HCT116 (cell line): ENCODE results near the gene PRKG1. TPM values are rescaled to one million over a fixed set of nuclear protein-coding genes. Genes with fewer than 3 reads are reported as not detected.

Experiments
- ATAC-seq: fragments of 200-7000 bp; cut with Tn5 transposase; 2 replicates; pipeline ENCODE4 v1.9.1; 2020; ENCODE audit warnings: mild to moderate bottlenecking, moderate library complexity
- BruUV-seq: library from RNA; stranded (reverse); fragments of 400-500 nt; replicated peaks from 2 replicates; lab custom pipeline; 2021; lab: Mats Ljungman, UMichigan
- CTCF ChIA-PET: fragments of 300-600 bp; sonication (Branson Sonifier 250); formaldehyde crosslinking; loops from one replicate; lab custom pipeline; 2021; ENCODE audit warnings: antibody characterized with exemption; lab: Charles Lee
- POLR2A ChIA-PET: fragments of 300-600, 350-600 bp; sonication (Branson Sonifier 250); formaldehyde crosslinking; loops from one replicate; lab custom pipeline; 2021; ENCODE audit warnings: antibody characterized with exemption; lab: Charles Lee
- RAD21 ChIA-PET, 2 experiments: fragments of 300-600 bp; sonication (Branson Sonifier 250); formaldehyde crosslinking; loops; one replicate each; lab custom pipeline; 2023; ENCODE audit warnings: low total read pairs in 2 of 2; ENCODE audit not compliant: uncharacterized antibody in 2 of 2, unreplicated experiment in 2 of 2, low non-redundant PET in 1 of 2; lab: Charles Lee
- DNase-seq: peaks from one replicate; pipeline ENCODE4 v3.0.0-alpha.2; 2010; ENCODE audit warnings: low read depth, low spot score
- H2AFZ ChIP-seq: fragments of 200-600 bp; shearing (Covaris generic), sonication (generic); 2 replicates; pipeline ENCODE4 v1.6.1; 2017; ENCODE audit warnings: low read depth, mixed run types, mixed read lengths, antibody characterized with exemption, low read length; ENCODE audit not compliant: poor library complexity, severe bottlenecking
- H3K27ac ChIP-seq: 2 replicates; pipeline ENCODE4 v1.5.1; 2012; ENCODE audit warnings: low read depth, low read length
- H3K27me3 ChIP-seq: fragments of 200-600 bp; sonication (generic); 2 replicates; pipeline ENCODE4 v1.6.1; 2016; ENCODE audit warnings: mixed run types, low read length, mixed read lengths; ENCODE audit not compliant: insufficient read depth
- H3K36me3 ChIP-seq, 2 experiments: fragments of 200-500 bp in 1 of 2; fragments of 200-600 bp in 1 of 2; sonication (Bioruptor generic) in 1 of 2; sonication (generic) in 1 of 2; 2 replicates each; pipeline versions ENCODE4 v1.5.1 to v1.6.1; 2014 to 2016; ENCODE audit warnings: low read length in 2 of 2, inconsistent platforms in 1 of 2, mixed read lengths in 1 of 2, mixed run types in 1 of 2; ENCODE audit not compliant: insufficient read depth in 2 of 2, control insufficient read depth in 1 of 2
- H3K4me1 ChIP-seq, 2 experiments: fragments of 200-600 bp in 1 of 2; sonication (generic) in 1 of 2; 2 replicates each; pipeline versions ENCODE4 v1.5.1 to v1.6.1; 2012 to 2017; ENCODE audit warnings: low read length in 2 of 2, inconsistent platforms in 1 of 2, mild to moderate bottlenecking in 1 of 2, mixed read lengths in 1 of 2, mixed run types in 1 of 2, moderate library complexity in 1 of 2; ENCODE audit not compliant: insufficient read depth in 2 of 2, control insufficient read depth in 1 of 2
- H3K4me2 ChIP-seq: fragments of 200-600 bp; sonication (generic); 2 replicates; pipeline ENCODE4 v1.6.1; 2017; ENCODE audit warnings: mixed run types, low read length, mixed read lengths
- H3K4me3 ChIP-seq, 2 experiments: fragments of 200-600 bp in 1 of 2; sonication (generic) in 1 of 2; replicated peaks in 1 of 2; 2 replicates each; pipeline ENCODE4 v1.5.1; 2011 to 2016; ENCODE audit warnings: low read length in 2 of 2, control low read depth in 1 of 2, low read depth in 1 of 2, mild to moderate bottlenecking in 1 of 2, mixed read lengths in 1 of 2, mixed run types in 1 of 2
- H3K79me2 ChIP-seq: fragments of 200-600 bp; sonication (generic); 2 replicates; pipeline ENCODE4 v1.6.1; 2017; ENCODE audit warnings: mild to moderate bottlenecking, mixed run types, low read length, moderate library complexity, mixed read lengths; ENCODE audit not compliant: insufficient read depth
- H3K9ac ChIP-seq: fragments of 200-600 bp; sonication (generic); 2 replicates; pipeline ENCODE4 v1.6.1; 2016; ENCODE audit warnings: low read length, mixed read lengths
- H3K9me2 ChIP-seq: fragments of 200-600 bp; sonication (generic), shearing (Covaris generic); 2 replicates; pipeline ENCODE4 v1.6.1; 2017; ENCODE audit warnings: mixed run types, mild to moderate bottlenecking, moderate library complexity; ENCODE audit not compliant: insufficient read depth
- H3K9me3 ChIP-seq, 2 experiments: fragments of 200-500 bp in 1 of 2; fragments of 200-600 bp in 1 of 2; sonication (Bioruptor generic) in 1 of 2; sonication (generic) in 1 of 2; 2 replicates each; pipeline ENCODE4 v1.6.1; 2014 to 2017; ENCODE audit warnings: low read length in 2 of 2, mixed read lengths in 2 of 2, inconsistent platforms in 1 of 2, low read depth in 1 of 2, mild to moderate bottlenecking in 1 of 2, mixed run types in 1 of 2, moderate library complexity in 1 of 2; ENCODE audit not compliant: control insufficient read depth in 1 of 2, insufficient read depth in 1 of 2
- H4K20me1 ChIP-seq: fragments of 200-600 bp; sonication (generic), shearing (Covaris generic); 2 replicates; pipeline ENCODE4 v1.6.1; 2017; ENCODE audit warnings: mixed run types, mild to moderate bottlenecking, moderate library complexity; ENCODE audit not compliant: insufficient read depth
- ELF1 ChIP-seq: IDR thresholded peaks from 2 replicates; pipeline ENCODE4 v1.6.1; 2012; ENCODE audit warnings: low read depth, borderline replicate concordance
- EZH2 ChIP-seq: fragments of 200-600 bp; sonication (generic); IDR thresholded peaks from 2 replicates; pipeline ENCODE4 v1.6.1; 2017; ENCODE audit warnings: antibody characterized with exemption, mixed run types
- FOSL1 ChIP-seq: IDR thresholded peaks from 2 replicates; pipeline ENCODE4 v1.6.1; 2012; ENCODE audit warnings: low read depth
- JUND ChIP-seq: IDR thresholded peaks from 2 replicates; pipeline ENCODE4 v1.6.1; 2012
- MAX ChIP-seq: IDR thresholded peaks from 2 replicates; pipeline ENCODE4 v1.6.1; 2012
- POLR2A ChIP-seq: IDR thresholded peaks from 2 replicates; pipeline ENCODE4 v1.7.0; 2011; ENCODE audit warnings: borderline replicate concordance; ENCODE audit not compliant: insufficient read depth, insufficient read length; ENCODE audit errors: extremely low read depth
- RAD21 ChIP-seq: IDR thresholded peaks from 2 replicates; pipeline ENCODE4 v1.6.1; 2012; ENCODE audit warnings: low read depth, mild to moderate bottlenecking
- SIN3A ChIP-seq: IDR thresholded peaks from 2 replicates; pipeline ENCODE4 v1.6.1; 2012; ENCODE audit warnings: low read depth
- SP1 ChIP-seq: IDR thresholded peaks from 2 replicates; pipeline ENCODE4 v1.6.1; 2012; ENCODE audit warnings: low read depth
- TCF7L2 ChIP-seq: IDR thresholded peaks from 2 replicates; pipeline ENCODE4 v1.7.0; 2011; ENCODE audit warnings: borderline replicate concordance, inconsistent platforms; ENCODE audit not compliant: insufficient read depth, insufficient read length; ENCODE audit errors: extremely low read depth
- ZBTB33 ChIP-seq: IDR thresholded peaks from 2 replicates; pipeline ENCODE4 v1.6.1; 2011; ENCODE audit warnings: mild to moderate bottlenecking, low read length, moderate library complexity; ENCODE audit not compliant: insufficient replicate concordance; ENCODE audit errors: extremely low read depth
- ZNF274 ChIP-seq: fragments of 200-500 bp; sonication (Bioruptor generic); IDR thresholded peaks from 2 replicates; pipeline ENCODE4 v1.6.1; 2014; ENCODE audit warnings: mild to moderate bottlenecking, low read depth, low read length, inconsistent platforms
- intact Hi-C: fragments of 100-400 bp; cut with micrococcal nuclease; formaldehyde crosslinking; loops from 2 replicates; pipeline ENCODE4 v1.10.0; 2022
- total RNA-seq: library from RNA; stranded (reverse); gene quantifications from one replicate; pipeline ENCODE4 v1.2.1, GENCODE V29; 2021; ENCODE audit not compliant: unreplicated experiment

The PRKG1 gene
- total RNA-seq, 1 experiment from 2014 or later: 1.4 TPM

GRCh38 chr10:51744235-51745000 is 670.1 kb downstream of the PRKG1 start (continued):
- no peak for TF ChIP-seq MAX
- no peak for TF ChIP-seq SIN3A

- no peak overlapping the region for H3K9ac ChIP-seq
These were observed 671.1 kb downstream of the PRKG1 start for GRCh38 chr10:51745397-51745796.

More at GRCh38 chr10:51745397-51745796, 671.1 kb downstream of the PRKG1 start:
- no peak overlapping the region for H2AFZ ChIP-seq
- H3K27ac ChIP-seq: no peak overlapping the region
- ATAC-seq (no peak), DNase-seq (no peak)
- ChIA-PET POLR2A (no interaction called here), RAD21 (no interaction called here), CTCF (no interaction called here)
- H3K4me2 ChIP-seq: no peak overlapping the region
- H3K9me3 ChIP-seq: no peaks in the 10 kb centered on the region
- no peak for TF ChIP-seq TCF7L2
- TF ChIP-seq POLR2A: no peak
- TF ChIP-seq EZH2: no peak
- TF ChIP-seq RAD21: no peak
- TF ChIP-seq SP1: no peak
- no peak for TF ChIP-seq JUND
- TF ChIP-seq SIN3A: no peak
- TF ChIP-seq FOSL1: no peak
- TF ChIP-seq MAX: no peak
- TF ChIP-seq ELF1: no peak
- TF ChIP-seq ZNF274: no peak
- no peak for TF ChIP-seq ZBTB33
- no peaks in the 10 kb centered on the region for H4K20me1 ChIP-seq
- BruUV-seq: no TSS peak
- intact Hi-C loops: no loop called here
- no peaks in the 10 kb centered on the region for H3K4me1 ChIP-seq
- no peaks in the 10 kb centered on the region for H3K9me2 ChIP-seq
- no peaks in the 10 kb centered on the region for H3K36me3 ChIP-seq
- 0 out of 2 replicates have a peak, but pooled peaks cover 6% of the 10 kb centered on the region for H3K27me3 ChIP-seq
- no peak overlapping the region for H3K4me3 ChIP-seq
- no peaks in the 10 kb centered on the region for H3K79me2 ChIP-seq
